ENCODE measurements around the gene SIRT4. TPM values are rescaled to one million over a fixed set of nuclear protein-coding genes. Genes with fewer than 3 reads are reported as not detected.

SIRT4 gene
- total RNA-seq, 1 experiment from 2014 or later, result 2.1 TPM

DNA sequence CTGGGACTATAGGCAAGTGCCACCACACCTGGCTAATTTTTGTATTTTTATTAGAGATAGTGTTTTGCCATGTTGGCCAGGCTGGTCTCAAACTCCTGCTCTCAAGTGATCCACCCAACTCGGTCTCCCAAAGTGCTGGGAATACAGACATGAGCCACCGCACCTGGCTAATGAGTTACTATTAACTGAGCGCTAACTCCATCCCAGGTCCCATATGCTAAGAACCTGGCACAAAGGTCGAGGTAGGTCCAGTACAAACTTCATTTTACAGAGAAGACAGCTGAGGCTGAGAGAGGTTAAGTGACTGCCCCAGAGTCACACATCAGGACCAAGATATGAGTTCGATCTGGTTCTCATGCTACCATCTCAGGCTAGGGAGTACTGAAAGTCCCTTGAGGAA, 29.9 kb downstream of the SIRT4 start:
- Histone ChIP-seq H3K56ac (ENCODE audit: insufficient read length, low read depth, low read length) (no peak overlapping the region), H2AK5ac (ENCODE audit: insufficient read length, low read length) (no peak overlapping the region), H3K9ac (ENCODE audit: extremely low read depth, insufficient read length, low read length) (no peak overlapping the region), H3K79me2 (ENCODE audit: insufficient read depth, low read length) (no peaks in the 10 kb centered on the region), H3K27me3 (ENCODE audit: insufficient read depth, low read length) (no peaks in the 10 kb centered on the region), H3K4me1 (ENCODE audit: insufficient read depth, low read length) (no peaks in the 10 kb centered on the region), H2BK120ac (ENCODE audit: low read depth, low read length, poor library complexity, severe bottlenecking) (no peak overlapping the region), H2BK12ac (ENCODE audit: insufficient read length, low read depth, low read length) (no peak overlapping the region), H4K91ac (ENCODE audit: insufficient read length, low read depth, low read length) (no peak overlapping the region), H2BK15ac (ENCODE audit: low read depth, low read length) (no peak overlapping the region), H3K23ac (ENCODE audit: insufficient read length, low read depth, low read length) (no peak overlapping the region), H3K4me2 (ENCODE audit: insufficient read depth, insufficient read length, low read length) (no peak overlapping the region), H3K9me3 (ENCODE audit: control insufficient read depth, low read depth, low read length) (peaks cover 4% of the 10 kb centered on the region), H3K18ac (ENCODE audit: insufficient read length, low read depth, low read length) (no peak overlapping the region), H4K5ac (ENCODE audit: insufficient read length, low read depth, low read length) (no peak overlapping the region), H3K4ac (ENCODE audit: low read depth, low read length) (no peak overlapping the region), H3K23me2 (ENCODE audit: insufficient read length, low read depth, low read length, poor library complexity, severe bottlenecking) (no peaks in the 10 kb centered on the region), H3K27ac (ENCODE audit: insufficient read length, low read depth, low read length) (no peak overlapping the region), H2BK20ac (ENCODE audit: low read depth, low read length, poor library complexity, severe bottlenecking) (no peak overlapping the region), H2AFZ (ENCODE audit: low read length) (no peak overlapping the region), H3T11ph (ENCODE audit: low read length) (no peak overlapping the region), H4K8ac (replicated peaks; ENCODE audit: insufficient read length, low read depth, low read length) (no peak overlapping the region), H4K20me1 (ENCODE audit: control insufficient read depth, insufficient read depth, insufficient read length) (no peaks in the 10 kb centered on the region), H3K14ac (ENCODE audit: insufficient read depth, low read length) (no peak overlapping the region), H2BK5ac (ENCODE audit: insufficient read length, low read length) (no peak overlapping the region), H3K79me1 (ENCODE audit: insufficient read depth, low read depth, low read length, poor library complexity, severe bottlenecking) (no peaks in the 10 kb centered on the region)
- peaks cover 13% of the 10 kb centered on the region in 2 experiments for H3K9me3 Mint-ChIP-seq
- no peak overlapping the region for H3K27ac Mint-ChIP-seq
- H3K4me3 Mint-ChIP-seq, result no peak overlapping the region
- no peak for DNase-seq
- peaks cover 10% of the 10 kb centered on the region for H3K27me3 Mint-ChIP-seq (ENCODE audit: low read depth)
- WGBS (ENCODE audit: extremely low coverage, insufficient read length, low lambda C conversion rate), result no CpG with 5 or more reads among the region's 5 CpGs
- TF ChIP-seq, protein P1, sequence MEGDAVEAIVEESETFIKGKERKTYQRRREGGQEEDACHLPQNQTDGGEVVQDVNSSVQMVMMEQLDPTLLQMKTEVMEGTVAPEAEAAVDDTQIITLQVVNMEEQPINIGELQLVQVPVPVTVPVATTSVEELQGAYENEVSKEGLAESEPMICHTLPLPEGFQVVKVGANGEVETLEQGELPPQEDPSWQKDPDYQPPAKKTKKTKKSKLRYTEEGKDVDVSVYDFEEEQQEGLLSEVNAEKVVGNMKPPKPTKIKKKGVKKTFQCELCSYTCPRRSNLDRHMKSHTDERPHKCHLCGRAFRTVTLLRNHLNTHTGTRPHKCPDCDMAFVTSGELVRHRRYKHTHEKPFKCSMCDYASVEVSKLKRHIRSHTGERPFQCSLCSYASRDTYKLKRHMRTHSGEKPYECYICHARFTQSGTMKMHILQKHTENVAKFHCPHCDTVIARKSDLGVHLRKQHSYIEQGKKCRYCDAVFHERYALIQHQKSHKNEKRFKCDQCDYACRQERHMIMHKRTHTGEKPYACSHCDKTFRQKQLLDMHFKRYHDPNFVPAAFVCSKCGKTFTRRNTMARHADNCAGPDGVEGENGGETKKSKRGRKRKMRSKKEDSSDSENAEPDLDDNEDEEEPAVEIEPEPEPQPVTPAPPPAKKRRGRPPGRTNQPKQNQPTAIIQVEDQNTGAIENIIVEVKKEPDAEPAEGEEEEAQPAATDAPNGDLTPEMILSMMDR (conservative IDR thresholded peaks at IDR 0.05), result no peak
- peaks cover 0 to 11% (median 5%) of the 10 kb centered on the region in 3 experiments; a peak in 5 of 7 replicates for H3K36me3 Mint-ChIP-seq (ENCODE audit: insufficient read depth in 1 of 3, low read depth in 3 of 3)
- no peaks in the 10 kb centered on the region for H3K4me1 Mint-ChIP-seq

Measured in H9 (cell line).